ENCODE measurements around the gene CYB5R4.

CYB5R4 gene

DNA sequence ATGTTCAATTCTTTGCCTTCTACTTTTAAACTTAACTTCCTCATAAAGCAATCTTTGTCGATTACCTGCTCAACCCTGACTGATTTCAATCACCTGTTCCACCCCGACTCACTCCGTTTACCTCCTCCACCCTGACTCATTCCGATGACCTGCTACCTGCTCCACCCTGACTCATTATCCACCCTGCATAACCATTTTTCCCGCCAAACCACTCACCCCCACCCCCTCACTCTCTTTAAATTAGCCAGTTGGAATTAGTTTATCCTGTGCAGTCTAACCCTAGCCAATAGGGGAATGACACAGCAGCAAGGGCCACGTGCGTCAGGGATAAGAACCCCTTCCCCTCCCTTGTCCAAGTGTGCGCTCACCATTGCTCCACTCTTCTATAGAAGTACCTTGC lies 117.4 kb downstream of the CYB5R4 start:
- Histone ChIP-seq H3K9me3 (ENCODE audit: control insufficient read depth, insufficient read depth, low read length) (0 out of 2 replicates have a peak, but pooled peaks cover 3% of the 10 kb centered on the region), H3K9me2 (replicated peaks; ENCODE audit: control insufficient read depth, low read length) (no peaks in the 10 kb centered on the region; the same call in 1 of the 2 replicates), H3K27ac (ENCODE audit: low read depth, low read length) (no peak overlapping the region), H3K36me3 (ENCODE audit: control insufficient read depth, low read length) (no peaks in the 10 kb centered on the region), H3K79me2 (ENCODE audit: control insufficient read depth, low read length) (no peaks in the 10 kb centered on the region), H3K27me3 (ENCODE audit: control insufficient read depth, low read length) (no peaks in the 10 kb centered on the region), H4K20me1 (ENCODE audit: control insufficient read depth, insufficient read depth, low read depth, low read length) (no peaks in the 10 kb centered on the region), H3K4me1 (ENCODE audit: control insufficient read depth, low read length) (no peaks in the 10 kb centered on the region), H3K4me2 (ENCODE audit: low read length) (no peak overlapping the region), H3F3A (ENCODE audit: control insufficient read depth, insufficient read depth) (no peaks in the 10 kb centered on the region), H3K4me3 (ENCODE audit: low read length) (no peak overlapping the region)
- TF ChIP-seq EZH2phosphoT487 (IDR thresholded peaks at IDR 0.05; ENCODE audit: borderline replicate concordance, low read length), result no peak
- TF ChIP-seq, protein P1, sequence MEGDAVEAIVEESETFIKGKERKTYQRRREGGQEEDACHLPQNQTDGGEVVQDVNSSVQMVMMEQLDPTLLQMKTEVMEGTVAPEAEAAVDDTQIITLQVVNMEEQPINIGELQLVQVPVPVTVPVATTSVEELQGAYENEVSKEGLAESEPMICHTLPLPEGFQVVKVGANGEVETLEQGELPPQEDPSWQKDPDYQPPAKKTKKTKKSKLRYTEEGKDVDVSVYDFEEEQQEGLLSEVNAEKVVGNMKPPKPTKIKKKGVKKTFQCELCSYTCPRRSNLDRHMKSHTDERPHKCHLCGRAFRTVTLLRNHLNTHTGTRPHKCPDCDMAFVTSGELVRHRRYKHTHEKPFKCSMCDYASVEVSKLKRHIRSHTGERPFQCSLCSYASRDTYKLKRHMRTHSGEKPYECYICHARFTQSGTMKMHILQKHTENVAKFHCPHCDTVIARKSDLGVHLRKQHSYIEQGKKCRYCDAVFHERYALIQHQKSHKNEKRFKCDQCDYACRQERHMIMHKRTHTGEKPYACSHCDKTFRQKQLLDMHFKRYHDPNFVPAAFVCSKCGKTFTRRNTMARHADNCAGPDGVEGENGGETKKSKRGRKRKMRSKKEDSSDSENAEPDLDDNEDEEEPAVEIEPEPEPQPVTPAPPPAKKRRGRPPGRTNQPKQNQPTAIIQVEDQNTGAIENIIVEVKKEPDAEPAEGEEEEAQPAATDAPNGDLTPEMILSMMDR (IDR thresholded peaks at IDR 0.05; ENCODE audit: low read depth, low read length, poor library complexity, severe bottlenecking), result no peak

- H3K9me2 ChIP-seq (replicated peaks; ENCODE audit: control insufficient read depth, low read length), result no peaks in the 10 kb centered on the region; the same call in 1 of the 2 replicates
- no peak overlapping the region for H3K27ac ChIP-seq (ENCODE audit: low read depth, low read length)
- H3K4me3 ChIP-seq (ENCODE audit: low read length), result no peak overlapping the region
- H3K36me3 ChIP-seq (ENCODE audit: control insufficient read depth, low read length), result no peaks in the 10 kb centered on the region
- no peaks in the 10 kb centered on the region for H3K9me3 ChIP-seq (ENCODE audit: control insufficient read depth, insufficient read depth, low read length)
- no peak for TF ChIP-seq EZH2phosphoT487 (IDR thresholded peaks at IDR 0.05; ENCODE audit: borderline replicate concordance, low read length)
- TF ChIP-seq, protein P1 (IDR thresholded peaks at IDR 0.05; ENCODE audit: low read depth, low read length, poor library complexity, severe bottlenecking), result no peak
- H3K4me2 ChIP-seq (ENCODE audit: low read length), result no peak overlapping the region
- H3K4me1 ChIP-seq (ENCODE audit: control insufficient read depth, low read length), result no peaks in the 10 kb centered on the region
- H4K20me1 ChIP-seq (ENCODE audit: control insufficient read depth, insufficient read depth, low read depth, low read length), result no peaks in the 10 kb centered on the region
- no peaks in the 10 kb centered on the region for H3K27me3 ChIP-seq (ENCODE audit: control insufficient read depth, low read length)
- H3F3A ChIP-seq (ENCODE audit: control insufficient read depth, insufficient read depth), result no peaks in the 10 kb centered on the region
- H3K79me2 ChIP-seq (ENCODE audit: control insufficient read depth, low read length), result no peaks in the 10 kb centered on the region
Measured at GRCh38 chr6:83978324-83978734, 118.8 kb downstream of the CYB5R4 start.

DNA sequence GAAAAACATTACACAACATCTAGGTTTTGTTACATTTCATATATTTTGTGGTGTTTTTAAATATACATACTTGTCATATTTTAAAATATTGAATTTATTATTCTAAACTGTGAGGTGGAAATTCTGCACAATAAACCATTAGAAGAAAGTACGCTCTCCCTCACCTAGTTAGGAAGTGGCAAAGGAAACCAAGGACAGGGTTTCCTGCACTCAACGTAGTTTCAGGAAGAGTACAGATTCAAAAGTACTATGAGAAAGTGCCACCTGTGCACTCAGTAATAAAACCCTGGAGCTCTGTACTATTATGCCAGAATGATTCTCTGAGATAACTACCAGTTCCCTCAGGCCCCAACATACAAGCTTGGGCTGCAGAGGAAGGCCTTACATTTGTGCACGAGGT lies 119.5 kb downstream of the CYB5R4 start:
- Histone ChIP-seq H3K4me3 (ENCODE audit: low read length) (no peak overlapping the region), H3K4me2 (ENCODE audit: low read length) (no peak overlapping the region), H3K9me2 (replicated peaks; ENCODE audit: control insufficient read depth, low read length) (no peaks in the 10 kb centered on the region; the same call in 1 of the 2 replicates), H3F3A (ENCODE audit: control insufficient read depth, insufficient read depth) (no peaks in the 10 kb centered on the region), H4K20me1 (ENCODE audit: control insufficient read depth, insufficient read depth, low read depth, low read length) (no peaks in the 10 kb centered on the region), H3K27me3 (ENCODE audit: control insufficient read depth, low read length) (no peaks in the 10 kb centered on the region), H3K27ac (ENCODE audit: low read depth, low read length) (no peak overlapping the region), H3K79me2 (ENCODE audit: control insufficient read depth, low read length) (no peaks in the 10 kb centered on the region), H3K9me3 (ENCODE audit: control insufficient read depth, insufficient read depth, low read length) (no peaks in the 10 kb centered on the region), H3K4me1 (ENCODE audit: control insufficient read depth, low read length) (no peaks in the 10 kb centered on the region), H3K36me3 (ENCODE audit: control insufficient read depth, low read length) (no peaks in the 10 kb centered on the region)
- no peak for TF ChIP-seq EZH2phosphoT487 (IDR thresholded peaks at IDR 0.05; ENCODE audit: borderline replicate concordance, low read length)
- TF ChIP-seq, protein P1 (IDR thresholded peaks at IDR 0.05; ENCODE audit: low read depth, low read length, poor library complexity, severe bottlenecking), result no peak

Data from DOHH2 (cell line).